ENCODE measurements around the gene DNM2.
"Not testable (repeated sequence)": the region's sequence is repeated elsewhere in the genome, so short reads cannot be mapped to it uniquely, and the experiment has no call there.

The DNM2 gene

DNA sequence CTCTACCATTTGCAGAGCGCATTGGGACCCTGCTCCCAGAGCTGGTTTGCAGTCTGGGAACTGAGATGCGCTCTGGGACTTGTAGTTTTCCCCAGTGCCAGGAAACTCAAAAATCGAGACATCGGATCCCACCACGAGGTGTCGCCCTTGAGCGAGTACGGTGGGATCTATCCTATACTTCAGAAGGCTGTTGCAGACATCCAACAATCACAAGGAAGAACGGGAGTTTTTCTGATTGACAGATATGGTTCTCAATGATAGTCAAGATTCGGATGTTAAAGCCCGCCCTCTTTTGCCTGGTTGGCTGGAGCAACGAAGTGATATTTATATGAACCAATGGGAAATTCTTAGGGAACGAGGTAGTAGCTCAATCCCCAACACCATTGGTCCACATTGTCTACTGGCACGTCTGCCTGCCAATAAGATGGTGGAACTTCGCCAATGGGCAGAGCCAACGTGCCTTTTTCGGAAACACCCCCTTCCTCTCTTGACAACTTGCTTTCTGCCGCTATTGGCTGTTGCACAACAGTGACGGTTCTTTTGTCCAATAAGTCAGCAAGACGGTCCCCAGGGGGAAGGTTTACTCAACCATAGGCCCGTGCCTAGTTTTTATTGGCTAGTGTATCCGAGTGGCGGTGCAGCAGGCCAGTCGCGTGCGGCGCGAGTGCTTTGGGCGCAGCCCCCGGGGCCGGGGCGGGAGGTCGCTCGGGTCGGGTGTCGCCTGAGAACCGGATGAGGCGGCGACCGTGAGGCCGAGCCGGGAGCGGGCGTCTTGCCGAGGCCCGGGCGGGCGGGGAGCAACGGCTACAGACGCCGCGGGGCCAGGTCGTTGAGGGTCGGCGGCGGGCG, at the start of gene DNM2:
Gene DNM2, plus strand, starts transcription at position 724 of the 849 bp plus-strand sequence. CDS start 164 bp downstream, outside the sequence.
- DNase-seq: peak; percentile 93

DNA sequence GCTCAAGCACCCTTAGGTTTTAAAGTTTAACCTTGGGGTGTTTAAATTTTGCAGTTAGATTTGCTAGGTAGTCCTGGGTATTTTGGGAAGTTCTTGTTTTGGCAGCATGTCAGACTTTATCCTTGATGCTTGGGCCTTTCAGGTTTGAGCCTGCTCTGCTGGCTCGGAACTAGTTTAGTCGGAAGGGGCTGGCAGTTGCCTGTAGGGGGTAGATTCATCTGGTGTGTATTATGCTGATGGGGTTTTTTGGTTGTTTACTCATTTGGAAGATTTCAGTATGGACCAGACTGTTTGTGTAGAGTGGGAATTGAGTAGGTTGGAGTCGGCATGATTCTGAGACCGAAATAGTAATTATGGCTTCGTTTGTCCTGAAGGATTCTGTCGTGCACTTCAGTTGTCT, 48.6 kb upstream of the DNM2 start:
- no peak for DNase-seq

DNA sequence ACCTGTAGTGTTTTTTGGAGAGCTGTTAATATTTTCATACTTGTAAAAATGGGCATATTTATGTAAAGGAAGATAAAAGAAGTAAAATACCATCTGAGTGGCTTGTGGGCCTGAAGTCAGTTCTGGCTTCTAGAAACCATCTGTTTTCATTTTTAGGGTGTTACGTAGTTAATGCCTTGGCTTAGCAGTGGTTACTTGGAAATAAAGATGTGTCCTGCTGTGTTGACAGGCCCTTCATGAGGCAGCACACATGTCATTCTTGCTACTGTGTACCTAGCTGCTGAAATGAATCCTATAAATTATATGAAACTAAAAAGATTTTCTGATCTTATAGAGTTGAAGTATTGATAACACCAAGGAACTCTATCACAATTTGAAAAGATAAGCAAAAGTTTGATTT, 47.7 kb upstream of the DNM2 start:
- no peak for DNase-seq

- DNase-seq: no peak
Observed at GRCh38 chr19:10670876-10671804, 46.7 kb upstream of the DNM2 start.

- not testable (repeated sequence) for DNase-seq
Observed at GRCh38 chr19:10671922-10672321, 46.0 kb upstream of the DNM2 start.

DNA sequence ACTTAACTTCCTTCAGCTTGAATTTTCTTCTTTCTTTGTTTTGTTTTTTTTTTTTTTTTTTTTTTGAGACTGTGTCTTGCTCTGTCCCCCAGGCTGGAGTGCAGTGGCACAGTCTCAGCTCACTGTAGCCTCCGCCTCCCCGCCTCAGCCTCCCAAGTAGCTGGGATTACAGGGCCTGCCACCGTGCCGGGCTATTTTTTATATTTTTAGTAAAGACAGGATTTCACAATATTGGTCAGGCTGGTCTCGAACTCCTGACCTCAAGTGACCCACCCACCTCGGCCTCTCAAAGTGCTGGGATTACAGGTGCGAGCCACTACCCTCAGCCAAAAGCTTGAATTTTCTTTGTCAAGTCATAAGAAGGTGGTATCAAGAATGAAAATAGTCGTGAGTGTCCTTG, 42.7 kb upstream of the DNM2 start:
- DNase-seq: not testable (repeated sequence)

GRCh38 chr19:10677751-10678150, 40.1 kb upstream of the DNM2 start:
- DNase-seq: no peak

- no peak for DNase-seq
Observed at GRCh38 chr19:10678813-10679212, 39.1 kb upstream of the DNM2 start.

- DNase-seq: no peak
Observed at GRCh38 chr19:10679743-10680142, 38.1 kb upstream of the DNM2 start.

- DNase-seq: no peak
Observed at GRCh38 chr19:10680545-10681135, 37.2 kb upstream of the DNM2 start.

DNA sequence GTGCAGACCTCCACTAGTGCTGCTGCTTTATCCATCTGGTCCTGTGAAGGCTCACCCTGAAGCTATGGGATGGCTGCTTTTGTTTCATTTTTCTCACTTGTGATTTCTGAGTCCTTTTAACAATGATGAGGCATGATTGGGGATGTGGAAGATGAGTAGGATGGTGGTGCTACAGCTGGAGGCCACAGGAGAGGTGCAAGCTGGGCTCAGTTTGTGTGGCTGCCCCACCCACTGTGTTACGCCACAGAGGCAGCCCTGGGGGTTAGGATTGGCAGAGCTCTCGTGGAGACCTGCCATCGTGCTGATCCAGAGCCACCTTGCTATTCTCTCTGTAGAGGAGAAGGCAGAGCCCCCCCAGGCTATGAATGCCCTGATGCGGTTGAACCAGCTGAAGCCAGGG, 36.2 kb upstream of the DNM2 start:
- no peak for DNase-seq

- no peak for DNase-seq
Observed at GRCh38 chr19:10682397-10683063, 35.3 kb upstream of the DNM2 start.

GRCh38 chr19:10683064-10683426, 34.8 kb upstream of the DNM2 start:
- no peak for DNase-seq

DNA sequence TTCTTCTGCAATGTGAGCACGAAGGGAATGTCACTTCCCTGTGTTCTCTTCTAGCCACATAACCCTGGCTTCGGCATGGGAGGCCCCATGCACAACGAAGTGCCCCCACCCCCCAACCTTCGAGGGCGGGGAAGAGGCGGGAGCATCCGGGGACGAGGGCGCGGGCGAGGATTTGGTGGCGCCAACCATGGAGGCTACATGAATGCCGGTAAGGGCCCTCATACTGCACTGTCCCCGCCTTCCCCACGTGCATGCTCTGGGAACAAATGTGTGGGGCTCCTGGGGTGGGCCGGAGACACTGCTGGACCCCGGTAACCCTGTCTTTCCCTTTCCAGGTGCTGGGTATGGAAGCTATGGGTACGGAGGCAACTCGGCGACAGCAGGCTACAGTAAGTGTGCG, 34.3 kb upstream of the DNM2 start:
- no peak for DNase-seq

DNA sequence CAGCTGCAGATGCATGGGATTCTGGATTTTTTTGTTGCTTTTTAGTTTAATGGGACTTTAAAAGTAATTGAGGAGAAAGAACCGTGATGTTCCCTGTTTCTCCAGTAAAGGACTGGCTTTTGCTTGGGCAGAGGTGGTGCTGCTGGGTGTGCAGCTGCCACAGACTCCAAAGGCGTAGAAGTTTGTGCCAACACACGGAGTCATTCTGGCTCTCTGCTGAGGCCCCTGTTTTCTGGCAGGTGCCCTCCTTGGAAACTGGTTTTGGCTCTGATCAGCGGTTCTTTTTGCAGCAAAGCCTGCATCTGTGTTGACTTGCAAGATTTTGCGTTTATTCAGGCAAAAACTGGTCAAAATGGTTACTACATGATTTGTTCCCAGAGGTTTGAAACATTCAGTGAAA, 32.7 kb upstream of the DNM2 start:
- DNase-seq: no peak

GRCh38 chr19:10686193-10686592, 31.7 kb upstream of the DNM2 start:
- DNase-seq: no peak

DNA sequence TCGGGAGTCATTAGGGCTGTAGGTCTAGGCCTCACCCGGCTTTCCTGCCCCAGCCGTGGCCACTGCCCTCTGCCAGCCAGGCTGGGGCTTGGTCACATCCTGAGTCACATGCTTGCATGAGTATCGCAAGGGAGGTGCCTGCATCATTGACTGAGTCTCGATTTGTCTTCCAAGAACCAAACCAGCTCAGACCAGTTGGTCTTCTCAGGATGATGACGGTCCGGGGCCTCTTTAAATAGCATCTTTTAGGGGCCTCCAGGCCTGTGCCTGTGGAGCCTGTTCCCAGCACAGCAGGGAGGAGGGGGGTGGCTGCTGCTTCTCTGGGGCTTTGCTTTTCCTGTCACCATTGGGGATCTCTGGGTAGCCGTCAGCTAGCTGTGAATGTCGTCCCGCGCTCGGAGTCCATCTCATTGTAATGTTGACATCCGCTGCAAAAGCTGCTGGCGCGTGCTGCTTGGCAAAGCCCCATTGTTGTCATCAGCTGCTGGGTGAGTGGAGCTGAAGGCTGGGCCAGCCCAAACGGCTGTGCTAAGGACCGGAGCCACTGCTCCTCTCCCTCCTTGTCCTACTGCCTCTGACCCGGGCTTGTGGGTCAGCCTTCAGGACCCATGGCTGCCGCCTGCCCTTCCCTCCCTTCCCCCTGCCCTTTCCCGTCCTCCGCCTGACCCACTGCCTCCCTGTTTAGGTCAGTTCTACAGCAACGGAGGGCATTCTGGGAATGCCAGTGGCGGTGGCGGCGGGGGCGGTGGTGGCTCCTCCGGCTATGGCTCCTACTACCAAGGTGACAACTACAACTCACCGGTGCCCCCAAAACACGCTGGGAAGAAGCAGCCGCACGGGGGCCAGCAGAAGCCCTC, 31.0 kb upstream of the DNM2 start:
- no peak for DNase-seq

DNA sequence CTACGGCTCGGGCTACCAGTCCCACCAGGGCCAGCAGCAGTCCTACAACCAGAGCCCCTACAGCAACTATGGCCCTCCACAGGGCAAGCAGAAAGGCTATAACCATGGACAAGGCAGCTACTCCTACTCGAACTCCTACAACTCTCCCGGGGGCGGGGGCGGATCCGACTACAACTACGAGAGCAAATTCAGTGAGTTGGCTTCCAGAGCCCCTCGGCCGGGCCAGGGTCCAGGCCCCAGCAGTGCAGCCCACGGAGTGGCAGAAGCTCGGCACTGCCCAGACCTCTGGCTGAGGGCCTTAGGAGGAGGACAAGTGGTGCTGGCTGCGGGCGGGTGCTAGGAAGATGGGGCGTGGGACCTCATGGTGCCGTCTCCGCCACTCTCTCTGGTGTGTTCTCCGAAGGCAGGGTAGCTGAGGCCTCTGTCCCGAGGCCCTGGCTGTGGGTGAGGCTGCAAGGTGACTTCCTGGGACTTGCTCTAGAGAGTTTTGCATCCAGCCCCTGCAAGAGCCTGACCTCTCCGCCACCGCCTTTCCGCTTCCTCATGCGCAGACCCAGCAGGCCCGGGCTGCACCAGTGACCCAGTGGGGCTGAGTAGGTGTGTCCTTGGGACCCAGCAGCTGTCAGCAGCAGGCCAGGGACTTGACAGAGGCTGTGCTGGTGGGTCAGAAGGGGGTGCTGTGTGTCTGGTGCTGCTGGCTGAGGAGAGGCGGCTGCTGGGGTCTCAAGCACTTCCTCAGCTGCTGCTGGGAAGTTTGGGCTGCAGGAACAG, 30.2 kb upstream of the DNM2 start:
- no peak for DNase-seq

GRCh38 chr19:10688545-10689280, 29.2 kb upstream of the DNM2 start:
- DNase-seq: no peak

- no peak for DNase-seq
Observed at GRCh38 chr19:10690341-10690781, 27.5 kb upstream of the DNM2 start.
